ENCODE results near the gene MAP1S. TPM values are rescaled to one million over a fixed set of nuclear protein-coding genes. Genes with fewer than 3 reads are reported as not detected.

The MAP1S gene
- total RNA-seq, 1 donor from 2014 or later: 8.9 TPM

DNA sequence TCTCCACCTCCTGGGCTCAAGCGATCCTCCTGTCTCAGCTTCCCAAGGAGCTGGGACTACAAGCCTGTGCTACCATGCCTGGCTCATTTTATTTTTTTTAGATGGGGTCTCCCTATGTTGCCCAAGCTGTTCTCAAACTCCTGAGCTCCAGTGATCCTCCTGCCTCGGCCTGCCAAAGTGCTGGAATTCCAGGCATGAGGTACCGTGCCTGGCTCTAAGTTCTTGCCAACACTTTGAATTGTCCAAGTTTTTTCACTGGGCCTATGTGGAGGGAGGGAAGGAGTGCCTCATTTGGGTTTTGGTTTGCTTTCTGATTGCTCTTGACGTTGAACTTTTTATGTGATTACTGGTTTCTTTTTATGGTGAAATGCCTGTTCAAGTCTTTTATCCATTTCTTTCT, 26.7 kb upstream of the MAP1S start:
- peaks cover 8% of the 10 kb centered on the region for H3K27me3 ChIP-seq
- peaks cover 11% of the 10 kb centered on the region for H4K20me1 ChIP-seq (ENCODE audit: low read depth)
- peaks cover 18% of the 10 kb centered on the region for H3K27me3 Mint-ChIP-seq (ENCODE audit: insufficient read depth, low read depth)
- peaks cover 14% of the 10 kb centered on the region for H3F3A ChIP-seq (ENCODE audit: low read depth)
- H3K27ac ChIP-seq: no peak overlapping the region
- H3K4me1 Mint-ChIP-seq: peaks cover 9% of the 10 kb centered on the region
- H2AFZ ChIP-seq (replicated peaks): no peak overlapping the region
- TF ChIP-seq, protein P1, sequence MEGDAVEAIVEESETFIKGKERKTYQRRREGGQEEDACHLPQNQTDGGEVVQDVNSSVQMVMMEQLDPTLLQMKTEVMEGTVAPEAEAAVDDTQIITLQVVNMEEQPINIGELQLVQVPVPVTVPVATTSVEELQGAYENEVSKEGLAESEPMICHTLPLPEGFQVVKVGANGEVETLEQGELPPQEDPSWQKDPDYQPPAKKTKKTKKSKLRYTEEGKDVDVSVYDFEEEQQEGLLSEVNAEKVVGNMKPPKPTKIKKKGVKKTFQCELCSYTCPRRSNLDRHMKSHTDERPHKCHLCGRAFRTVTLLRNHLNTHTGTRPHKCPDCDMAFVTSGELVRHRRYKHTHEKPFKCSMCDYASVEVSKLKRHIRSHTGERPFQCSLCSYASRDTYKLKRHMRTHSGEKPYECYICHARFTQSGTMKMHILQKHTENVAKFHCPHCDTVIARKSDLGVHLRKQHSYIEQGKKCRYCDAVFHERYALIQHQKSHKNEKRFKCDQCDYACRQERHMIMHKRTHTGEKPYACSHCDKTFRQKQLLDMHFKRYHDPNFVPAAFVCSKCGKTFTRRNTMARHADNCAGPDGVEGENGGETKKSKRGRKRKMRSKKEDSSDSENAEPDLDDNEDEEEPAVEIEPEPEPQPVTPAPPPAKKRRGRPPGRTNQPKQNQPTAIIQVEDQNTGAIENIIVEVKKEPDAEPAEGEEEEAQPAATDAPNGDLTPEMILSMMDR (IDR thresholded peaks at IDR 0.05): no peak
- TF ChIP-seq EZH2 (IDR thresholded peaks at IDR 0.05) (no peak), EZH2phosphoT487 (IDR thresholded peaks at IDR 0.05) (no peak)
- H3K9me3 Mint-ChIP-seq: no peaks in the 10 kb centered on the region
- no peak overlapping the region for H3K9ac ChIP-seq
- no peaks in the 10 kb centered on the region for H3K36me3 Mint-ChIP-seq
- no peaks in the 10 kb centered on the region for H3K9me3 ChIP-seq (ENCODE audit: low read depth)
- no peak overlapping the region for H3K4me2 ChIP-seq
- DNase-seq (ENCODE audit: low spot score): no peak
- no peak overlapping the region for H3K4me3 ChIP-seq
- H3K79me2 ChIP-seq (ENCODE audit: low read depth): no peaks in the 10 kb centered on the region
- peaks cover 6% of the 10 kb centered on the region for H3K4me1 ChIP-seq
- H3K36me3 ChIP-seq: no peaks in the 10 kb centered on the region
- no peak overlapping the region for H3K27ac Mint-ChIP-seq
- H3K4me3 Mint-ChIP-seq: no peak overlapping the region

DNA sequence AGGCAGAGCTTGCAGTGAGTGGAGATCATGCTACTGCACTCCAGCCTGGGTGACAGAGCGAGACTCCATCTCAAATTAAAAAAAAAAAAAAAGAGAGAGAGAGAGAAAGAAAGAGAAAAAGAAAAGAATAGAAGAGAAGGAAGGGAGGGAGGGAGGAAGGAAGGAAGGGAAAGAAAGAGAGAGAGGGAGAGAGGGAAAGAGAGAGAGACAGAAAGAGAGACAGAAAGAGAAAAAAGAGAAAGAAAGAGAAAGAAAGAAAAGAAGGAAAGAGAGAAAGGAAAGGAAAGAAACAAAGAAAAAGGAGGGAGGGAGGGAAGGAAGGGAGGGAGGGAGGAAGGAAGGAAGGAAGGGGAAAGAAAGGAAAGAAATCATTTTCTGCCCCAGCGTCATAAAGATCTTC, 24.1 kb upstream of the MAP1S start:
- TF ChIP-seq EZH2phosphoT487 (IDR thresholded peaks at IDR 0.05) (no peak), EZH2 (IDR thresholded peaks at IDR 0.05) (no peak)
- TF ChIP-seq, protein P1 (IDR thresholded peaks at IDR 0.05): no peak
- no peak overlapping the region for H3K4me3 ChIP-seq
- no peaks in the 10 kb centered on the region for H3K79me2 ChIP-seq (ENCODE audit: low read depth)
- Mint-ChIP-seq H3K27me3 (ENCODE audit: insufficient read depth, low read depth) (peaks cover 15% of the 10 kb centered on the region), H3K27ac (no peak overlapping the region), H3K36me3 (no peaks in the 10 kb centered on the region), H3K4me1 (peaks cover 5% of the 10 kb centered on the region), H3K9me3 (no peaks in the 10 kb centered on the region), H3K4me3 (no peak overlapping the region)
- no peak for DNase-seq (ENCODE audit: low spot score)
- no peak overlapping the region for H2AFZ ChIP-seq (replicated peaks)
- H3K9me3 ChIP-seq (ENCODE audit: low read depth): no peaks in the 10 kb centered on the region
- no peak overlapping the region for H3K4me2 ChIP-seq
- H3K27me3 ChIP-seq: peaks cover 2% of the 10 kb centered on the region
- H4K20me1 ChIP-seq (ENCODE audit: low read depth): no peaks in the 10 kb centered on the region
- no peak overlapping the region for H3K27ac ChIP-seq
- H3F3A ChIP-seq (ENCODE audit: low read depth): peaks cover 4% of the 10 kb centered on the region
- H3K9ac ChIP-seq: no peak overlapping the region
- no peaks in the 10 kb centered on the region for H3K36me3 ChIP-seq
- no peaks in the 10 kb centered on the region for H3K4me1 ChIP-seq

DNA sequence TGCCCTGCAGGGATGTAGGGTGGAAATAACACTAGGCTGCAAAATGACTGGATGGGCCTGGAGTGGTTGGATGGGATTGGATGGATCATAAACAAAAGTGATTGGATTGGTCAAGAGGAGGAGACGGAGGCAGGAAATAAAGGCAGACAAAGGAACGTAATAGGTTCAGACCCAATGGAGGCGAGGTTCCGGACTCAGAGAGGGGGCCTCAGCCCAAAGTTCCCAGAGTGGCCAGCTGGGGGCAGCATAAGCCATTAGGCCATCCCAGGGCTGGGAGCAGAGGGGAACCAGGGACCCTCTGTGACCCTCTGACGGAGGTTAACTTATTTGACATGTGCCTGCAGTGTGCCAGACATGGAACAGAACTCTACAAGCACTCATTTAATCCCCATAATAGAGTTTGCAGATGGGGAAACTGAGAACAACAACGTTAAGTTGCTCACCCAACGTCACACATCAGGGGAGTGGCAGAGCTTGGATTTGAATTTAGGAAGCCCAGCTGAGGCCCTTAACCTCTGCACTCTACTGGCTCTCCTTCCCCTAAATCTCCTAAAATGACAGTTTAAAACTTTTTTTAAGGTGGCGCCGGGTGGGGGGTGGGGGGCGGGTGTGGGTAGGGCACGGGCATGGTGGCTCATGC, 15.3 kb upstream of the MAP1S start:
- no peak for TF ChIP-seq EZH2phosphoT487 (IDR thresholded peaks at IDR 0.05)
- TF ChIP-seq, protein P1 (IDR thresholded peaks at IDR 0.05): peak; percentile 90
- Histone ChIP-seq H3K4me3 (no peak overlapping the region), H3K79me2 (ENCODE audit: low read depth) (no peaks in the 10 kb centered on the region), H3K9me3 (ENCODE audit: low read depth) (no peaks in the 10 kb centered on the region), H3K9ac (no peak overlapping the region), H3K27me3 (peaks cover 8% of the 10 kb centered on the region), H3K4me2 (no peak overlapping the region), H3K27ac (no peak overlapping the region), H4K20me1 (ENCODE audit: low read depth) (no peaks in the 10 kb centered on the region), H2AFZ (replicated peaks) (no peak overlapping the region), H3K36me3 (no peaks in the 10 kb centered on the region), H3K4me1 (no peaks in the 10 kb centered on the region), H3F3A (ENCODE audit: low read depth) (peaks cover 4% of the 10 kb centered on the region)
- peak; percentile 77 for DNase-seq (ENCODE audit: low spot score)
- Mint-ChIP-seq H3K27me3 (ENCODE audit: insufficient read depth, low read depth) (peaks cover 15% of the 10 kb centered on the region), H3K27ac (no peak overlapping the region), H3K36me3 (no peaks in the 10 kb centered on the region), H3K9me3 (no peaks in the 10 kb centered on the region), H3K4me3 (no peak overlapping the region), H3K4me1 (peaks cover 8% of the 10 kb centered on the region)
